PFSK-1 (cell line): ENCODE measurements around the gene HSF5.

Experiments used
- POLR2AphosphoS5 ChIP-seq: IDR thresholded peaks from 2 replicates; pipeline ENCODE4 v1.6.1; 2012; ENCODE audit warnings: low read depth, mild to moderate bottlenecking, control low read depth, low read length, moderate library complexity
- SIN3A ChIP-seq: IDR thresholded peaks from 2 replicates; pipeline ENCODE4 v1.6.1; 2012; ENCODE audit warnings: mild to moderate bottlenecking, low read length, moderate library complexity, borderline replicate concordance; ENCODE audit not compliant: insufficient read depth
- TAF1 ChIP-seq: IDR thresholded peaks from 2 replicates; pipeline ENCODE4 v1.6.1; 2012; ENCODE audit warnings: low read length, control low read depth, borderline replicate concordance; ENCODE audit not compliant: insufficient read depth
- TF ChIP-seq, protein P1 (sequence below), 2 experiments: IDR thresholded peaks; 2 replicates each; pipeline versions ENCODE4 v1.6.1 to v1.8.0; 2011 to 2012; ENCODE audit warnings: low read depth in 2 of 2, low read length in 2 of 2, control low read depth in 1 of 2, inconsistent platforms in 1 of 2, mild to moderate bottlenecking in 1 of 2, moderate library complexity in 1 of 2; ENCODE audit not compliant: insufficient read depth in 1 of 2

DNA sequence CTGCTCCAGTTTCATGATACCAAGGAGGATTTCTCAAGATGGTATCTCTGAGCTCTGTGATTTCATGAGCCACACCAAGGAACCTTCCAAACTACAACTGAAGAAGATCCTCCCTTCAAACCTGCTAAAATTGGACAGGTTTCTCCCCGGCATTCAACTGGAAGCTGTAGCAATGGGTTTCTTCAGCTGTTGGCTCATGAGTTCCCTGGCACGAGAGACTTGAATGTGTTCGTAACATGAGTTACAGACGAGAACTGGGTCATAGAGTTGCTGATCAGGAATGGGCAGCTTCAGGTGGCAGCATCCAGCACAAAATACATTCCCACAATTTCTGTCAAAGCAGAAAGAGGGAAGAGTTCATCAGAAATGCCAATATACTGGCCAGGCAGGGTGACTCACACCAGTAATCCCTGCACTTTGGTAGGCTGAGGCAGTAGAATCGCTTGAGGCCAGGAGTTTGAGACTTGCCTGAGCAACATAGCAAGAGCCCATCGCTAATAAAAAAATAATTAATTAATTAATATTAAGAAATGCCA is 3.4 kb upstream of the HSF5 start:
- TF ChIP-seq POLR2AphosphoS5, result no peak
- TF ChIP-seq, protein P1, sequence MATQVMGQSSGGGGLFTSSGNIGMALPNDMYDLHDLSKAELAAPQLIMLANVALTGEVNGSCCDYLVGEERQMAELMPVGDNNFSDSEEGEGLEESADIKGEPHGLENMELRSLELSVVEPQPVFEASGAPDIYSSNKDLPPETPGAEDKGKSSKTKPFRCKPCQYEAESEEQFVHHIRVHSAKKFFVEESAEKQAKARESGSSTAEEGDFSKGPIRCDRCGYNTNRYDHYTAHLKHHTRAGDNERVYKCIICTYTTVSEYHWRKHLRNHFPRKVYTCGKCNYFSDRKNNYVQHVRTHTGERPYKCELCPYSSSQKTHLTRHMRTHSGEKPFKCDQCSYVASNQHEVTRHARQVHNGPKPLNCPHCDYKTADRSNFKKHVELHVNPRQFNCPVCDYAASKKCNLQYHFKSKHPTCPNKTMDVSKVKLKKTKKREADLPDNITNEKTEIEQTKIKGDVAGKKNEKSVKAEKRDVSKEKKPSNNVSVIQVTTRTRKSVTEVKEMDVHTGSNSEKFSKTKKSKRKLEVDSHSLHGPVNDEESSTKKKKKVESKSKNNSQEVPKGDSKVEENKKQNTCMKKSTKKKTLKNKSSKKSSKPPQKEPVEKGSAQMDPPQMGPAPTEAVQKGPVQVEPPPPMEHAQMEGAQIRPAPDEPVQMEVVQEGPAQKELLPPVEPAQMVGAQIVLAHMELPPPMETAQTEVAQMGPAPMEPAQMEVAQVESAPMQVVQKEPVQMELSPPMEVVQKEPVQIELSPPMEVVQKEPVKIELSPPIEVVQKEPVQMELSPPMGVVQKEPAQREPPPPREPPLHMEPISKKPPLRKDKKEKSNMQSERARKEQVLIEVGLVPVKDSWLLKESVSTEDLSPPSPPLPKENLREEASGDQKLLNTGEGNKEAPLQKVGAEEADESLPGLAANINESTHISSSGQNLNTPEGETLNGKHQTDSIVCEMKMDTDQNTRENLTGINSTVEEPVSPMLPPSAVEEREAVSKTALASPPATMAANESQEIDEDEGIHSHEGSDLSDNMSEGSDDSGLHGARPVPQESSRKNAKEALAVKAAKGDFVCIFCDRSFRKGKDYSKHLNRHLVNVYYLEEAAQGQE (IDR thresholded peaks at IDR 0.05; ENCODE audit: insufficient read depth in 1 of 2, low read depth in 2 of 2, low read length in 2 of 2), result no peak
- TF ChIP-seq SIN3A, result no peak
- no peak for TF ChIP-seq TAF1
